Effector memory CD4-positive, alpha-beta T cell (primary cell): ENCODE measurements around the gene CCDC85A.

Source experiments
- DNase-seq, 3 donors: peaks; one replicate each; pipeline ENCODE4 v3.0.0-alpha.2; 2020
- H3K27ac ChIP-seq: 2 replicates; pipeline ENCODE4 v1.7.0; 2013; ENCODE audit warnings: mild to moderate bottlenecking, low read length, moderate library complexity; ENCODE audit not compliant: insufficient read depth, poor library complexity, severe bottlenecking
- H3K27me3 ChIP-seq: replicated peaks from 2 replicates; pipeline ENCODE4 v1.7.0; 2013; ENCODE audit warnings: mild to moderate bottlenecking, low read length; ENCODE audit not compliant: insufficient read depth, control insufficient read depth, poor library complexity, severe bottlenecking
- H3K36me3 ChIP-seq: 2 replicates; pipeline ENCODE4 v1.7.0; 2013; ENCODE audit warnings: mild to moderate bottlenecking, low read length, moderate library complexity; ENCODE audit not compliant: control insufficient read depth, insufficient read depth
- H3K4me1 ChIP-seq: 2 replicates; pipeline ENCODE4 v1.7.0; 2013; ENCODE audit warnings: low read length, mild to moderate bottlenecking; ENCODE audit not compliant: control insufficient read depth, insufficient read depth, poor library complexity, severe bottlenecking
- H3K4me3 ChIP-seq: 2 replicates; pipeline ENCODE4 v1.7.0; 2013; ENCODE audit warnings: low read length, low read depth, mild to moderate bottlenecking; ENCODE audit not compliant: insufficient read depth, poor library complexity, severe bottlenecking
- H3K9me3 ChIP-seq: 2 replicates; pipeline ENCODE4 v1.7.0; 2013; ENCODE audit warnings: mild to moderate bottlenecking, low read length, moderate library complexity; ENCODE audit not compliant: control insufficient read depth

CCDC85A gene

GRCh38 chr2:56169521-56169920 is 14.3 kb upstream of the CCDC85A start:
- no peak for DNase-seq
- H3K27me3 ChIP-seq: no peaks in the 10 kb centered on the region
- H3K9me3 ChIP-seq: no peaks in the 10 kb centered on the region
- H3K4me1 ChIP-seq: no peaks in the 10 kb centered on the region
- no peaks in the 10 kb centered on the region for H3K36me3 ChIP-seq
- no peak overlapping the region for H3K27ac ChIP-seq
- no peak overlapping the region for H3K4me3 ChIP-seq

- DNase-seq: no peak
- no peaks in the 10 kb centered on the region for H3K9me3 ChIP-seq
- no peak overlapping the region for H3K4me3 ChIP-seq
- no peaks in the 10 kb centered on the region for H3K27me3 ChIP-seq
- H3K27ac ChIP-seq: no peak overlapping the region
- H3K36me3 ChIP-seq: no peaks in the 10 kb centered on the region
- no peaks in the 10 kb centered on the region for H3K4me1 ChIP-seq
These were observed 13.3 kb upstream of the CCDC85A start for GRCh38 chr2:56170504-56170903.

GRCh38 chr2:56170988-56171387 is 12.8 kb upstream of the CCDC85A start:
- Histone ChIP-seq H3K9me3 (no peaks in the 10 kb centered on the region), H3K4me3 (no peak overlapping the region)

GRCh38 chr2:56175779-56176178 is 8.0 kb upstream of the CCDC85A start:
- no peak for DNase-seq
- no peaks in the 10 kb centered on the region for H3K4me1 ChIP-seq
- no peak overlapping the region for H3K27ac ChIP-seq
- no peaks in the 10 kb centered on the region for H3K9me3 ChIP-seq
- H3K27me3 ChIP-seq: no peaks in the 10 kb centered on the region
- no peak overlapping the region for H3K4me3 ChIP-seq
- no peaks in the 10 kb centered on the region for H3K36me3 ChIP-seq

More at GRCh38 chr2:56170988-56171387, 12.8 kb upstream of the CCDC85A start:
- H3K36me3 ChIP-seq: no peaks in the 10 kb centered on the region
- no peak for DNase-seq
- no peak overlapping the region for H3K27ac ChIP-seq
- no peaks in the 10 kb centered on the region for H3K27me3 ChIP-seq
- no peaks in the 10 kb centered on the region for H3K4me1 ChIP-seq

GRCh38 chr2:56177420-56178220 is 6.2 kb upstream of the CCDC85A start:
- peaks cover 9% of the 10 kb centered on the region for H3K27me3 ChIP-seq
- no peak for DNase-seq
- no peak overlapping the region for H3K27ac ChIP-seq
- H3K36me3 ChIP-seq: no peaks in the 10 kb centered on the region
- no peaks in the 10 kb centered on the region for H3K9me3 ChIP-seq
- H3K4me3 ChIP-seq: no peak overlapping the region
- H3K4me1 ChIP-seq: no peaks in the 10 kb centered on the region

DNA sequence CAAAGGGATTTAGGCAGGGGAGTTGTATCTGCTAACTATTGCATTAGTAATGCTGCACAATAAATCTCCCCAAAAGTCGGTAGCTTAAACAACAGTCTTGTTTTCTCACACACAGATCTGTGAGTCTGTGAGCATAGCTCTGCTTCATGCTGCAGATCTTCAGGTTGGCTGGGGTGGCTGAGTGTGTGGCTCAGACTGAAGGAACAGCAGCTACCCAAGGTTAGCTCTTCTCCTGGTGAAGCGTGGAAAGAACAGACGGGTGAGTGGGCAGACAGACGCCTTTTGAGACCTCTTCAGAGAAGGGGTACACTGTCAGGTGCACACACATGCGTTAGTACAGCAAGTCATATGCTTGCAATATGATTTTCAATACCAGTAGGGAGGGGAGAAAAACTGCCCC is 3.9 kb upstream of the CCDC85A start:
- no peaks in the 10 kb centered on the region for H3K36me3 ChIP-seq
- no peaks in the 10 kb centered on the region for H3K9me3 ChIP-seq
- H3K4me3 ChIP-seq: no peak overlapping the region
- DNase-seq: no peak
- no peak overlapping the region for H3K27ac ChIP-seq
- peaks cover 10% of the 10 kb centered on the region for H3K4me1 ChIP-seq
- peaks cover 17% of the 10 kb centered on the region for H3K27me3 ChIP-seq

- H3K27ac ChIP-seq: no peak overlapping the region
- no peaks in the 10 kb centered on the region for H3K36me3 ChIP-seq
- no peak overlapping the region for H3K4me3 ChIP-seq
- no peak for DNase-seq
- H3K4me1 ChIP-seq: peaks cover 10% of the 10 kb centered on the region
- peaks cover 27% of the 10 kb centered on the region for H3K27me3 ChIP-seq
- H3K9me3 ChIP-seq: no peaks in the 10 kb centered on the region
These were observed 1.4 kb upstream of the CCDC85A start for GRCh38 chr2:56182420-56182819.

DNA sequence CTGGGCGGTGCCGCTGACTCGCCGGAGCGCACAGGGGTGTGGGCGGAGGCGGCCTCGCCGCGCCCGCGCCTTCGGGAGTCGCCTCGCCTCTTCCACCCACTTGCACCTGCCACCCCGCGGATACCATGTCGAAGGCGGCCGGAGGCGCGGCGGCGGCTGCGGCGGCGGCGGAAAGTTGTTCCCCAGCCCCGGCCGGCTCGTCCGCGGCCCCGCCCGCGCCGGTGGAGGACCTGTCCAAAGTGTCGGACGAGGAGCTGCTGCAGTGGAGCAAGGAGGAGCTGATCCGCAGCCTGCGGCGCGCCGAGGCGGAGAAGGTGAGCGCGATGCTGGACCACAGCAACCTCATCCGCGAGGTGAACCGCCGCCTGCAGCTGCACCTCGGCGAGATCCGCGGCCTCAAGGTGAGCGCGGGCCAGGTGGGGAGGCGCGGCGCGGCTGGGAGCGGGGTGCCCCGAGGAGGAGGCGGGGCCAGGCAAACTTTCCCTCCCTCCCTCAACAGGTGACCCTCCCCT is 766 bp downstream of the CCDC85A start:
- Histone ChIP-seq H3K27me3 (peaks cover 27% of the 10 kb centered on the region), H3K4me3 (no peak overlapping the region), H3K27ac (no peak overlapping the region), H3K4me1 (peaks cover 10% of the 10 kb centered on the region), H3K36me3 (no peaks in the 10 kb centered on the region), H3K9me3 (no peaks in the 10 kb centered on the region)
- no peak for DNase-seq

GRCh38 chr2:56185101-56185581 is 1.4 kb downstream of the CCDC85A start:
- Histone ChIP-seq H3K27ac (no peak overlapping the region), H3K36me3 (no peaks in the 10 kb centered on the region), H3K9me3 (no peaks in the 10 kb centered on the region), H3K27me3 (peaks cover 27% of the 10 kb centered on the region), H3K4me3 (no peak overlapping the region), H3K4me1 (peaks cover 10% of the 10 kb centered on the region)
- no peak for DNase-seq

DNA sequence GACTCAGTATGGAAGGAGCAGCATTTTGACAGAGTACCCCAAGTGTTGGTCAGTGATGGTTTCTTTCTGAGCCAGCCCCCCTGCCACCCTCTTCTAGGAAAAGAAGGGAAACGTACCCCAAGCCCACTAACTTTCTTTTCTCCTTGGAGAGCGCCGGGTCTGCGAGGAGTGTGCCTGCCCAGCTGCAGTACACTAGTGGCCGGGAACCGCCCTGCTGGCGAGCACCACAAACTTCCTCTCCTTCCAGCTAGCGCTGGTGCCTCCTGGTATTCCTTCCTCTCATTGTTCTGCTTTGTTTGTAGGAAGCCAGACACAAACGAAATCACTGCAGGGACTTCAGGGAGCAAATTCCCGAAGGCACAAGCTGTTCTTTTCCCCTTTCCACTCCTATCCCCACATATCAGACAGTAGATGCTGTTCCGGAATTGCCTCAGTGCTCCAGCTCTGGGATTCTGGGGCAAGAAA is 1.8 kb downstream of the CCDC85A start:
- peaks cover 27% of the 10 kb centered on the region for H3K27me3 ChIP-seq
- no peak overlapping the region for H3K27ac ChIP-seq
- H3K4me3 ChIP-seq: no peak overlapping the region
- DNase-seq: no peak
- no peaks in the 10 kb centered on the region for H3K36me3 ChIP-seq
- peaks cover 10% of the 10 kb centered on the region for H3K4me1 ChIP-seq
- H3K9me3 ChIP-seq: no peaks in the 10 kb centered on the region
